Measurements from ENCODE around the gene NT5E.

DNA sequence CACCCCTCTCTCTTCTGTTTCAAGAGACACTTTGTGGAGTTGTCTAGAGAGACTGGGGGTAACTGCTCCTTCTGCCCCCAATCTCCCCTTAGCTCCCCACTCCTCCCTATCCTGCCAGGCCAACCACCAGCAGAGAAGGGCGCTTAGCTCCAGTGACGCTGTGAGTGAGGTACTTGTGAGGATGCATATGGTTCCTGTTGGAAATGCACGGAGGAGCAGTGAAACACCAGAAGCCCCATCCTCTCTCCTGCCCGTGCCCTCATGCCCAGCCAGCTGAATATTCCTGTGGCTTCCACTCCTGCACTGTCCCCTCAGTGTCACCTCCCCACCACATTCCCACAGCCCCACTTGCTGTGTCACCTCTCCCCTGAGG is 11.9 kb downstream of the NT5E start:
- TF ChIP-seq, protein P1, sequence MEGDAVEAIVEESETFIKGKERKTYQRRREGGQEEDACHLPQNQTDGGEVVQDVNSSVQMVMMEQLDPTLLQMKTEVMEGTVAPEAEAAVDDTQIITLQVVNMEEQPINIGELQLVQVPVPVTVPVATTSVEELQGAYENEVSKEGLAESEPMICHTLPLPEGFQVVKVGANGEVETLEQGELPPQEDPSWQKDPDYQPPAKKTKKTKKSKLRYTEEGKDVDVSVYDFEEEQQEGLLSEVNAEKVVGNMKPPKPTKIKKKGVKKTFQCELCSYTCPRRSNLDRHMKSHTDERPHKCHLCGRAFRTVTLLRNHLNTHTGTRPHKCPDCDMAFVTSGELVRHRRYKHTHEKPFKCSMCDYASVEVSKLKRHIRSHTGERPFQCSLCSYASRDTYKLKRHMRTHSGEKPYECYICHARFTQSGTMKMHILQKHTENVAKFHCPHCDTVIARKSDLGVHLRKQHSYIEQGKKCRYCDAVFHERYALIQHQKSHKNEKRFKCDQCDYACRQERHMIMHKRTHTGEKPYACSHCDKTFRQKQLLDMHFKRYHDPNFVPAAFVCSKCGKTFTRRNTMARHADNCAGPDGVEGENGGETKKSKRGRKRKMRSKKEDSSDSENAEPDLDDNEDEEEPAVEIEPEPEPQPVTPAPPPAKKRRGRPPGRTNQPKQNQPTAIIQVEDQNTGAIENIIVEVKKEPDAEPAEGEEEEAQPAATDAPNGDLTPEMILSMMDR (IDR thresholded peaks at IDR 0.05; ENCODE audit: low read length): no peak
- no peak for TF ChIP-seq EZH2 (optimal IDR thresholded peaks at IDR 0.05; ENCODE audit: low read depth, low read length)
- TF ChIP-seq EZH2phosphoT487 (IDR thresholded peaks at IDR 0.05; ENCODE audit: low read length): no peak
